Kasumi-1 (cell line): ENCODE data around the gene C11orf86.
"Not testable (repeated sequence)": the region's sequence is repeated elsewhere in the genome, so short reads cannot be mapped to it uniquely, and the experiment has no call there.

ENCODE experiments used
- DNase-seq, 2 experiments: peaks; one replicate each; lab custom pipeline; 2025; lab: John Stamatoyannopoulos, UW

C11orf86 gene

DNA sequence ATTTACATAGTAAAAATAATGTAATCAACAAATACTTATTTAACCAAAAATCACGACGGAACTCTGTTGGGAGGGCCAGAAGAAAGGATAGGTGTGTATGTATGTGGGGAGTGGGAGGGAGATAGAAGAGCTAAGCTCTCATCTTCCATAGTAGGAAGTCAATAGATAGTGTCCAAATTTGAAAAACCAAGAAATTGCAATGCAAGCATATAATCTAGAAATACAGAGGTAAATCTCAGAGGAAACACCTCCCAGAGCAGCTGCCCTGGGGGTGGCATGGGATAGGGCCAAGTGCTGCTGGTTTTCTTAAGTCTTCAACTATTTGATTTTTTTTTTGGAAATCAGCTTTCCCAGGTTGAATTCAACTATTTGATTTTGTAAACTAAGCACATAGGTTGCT is 16.9 kb downstream of the C11orf86 start:
- no peak for DNase-seq

DNA sequence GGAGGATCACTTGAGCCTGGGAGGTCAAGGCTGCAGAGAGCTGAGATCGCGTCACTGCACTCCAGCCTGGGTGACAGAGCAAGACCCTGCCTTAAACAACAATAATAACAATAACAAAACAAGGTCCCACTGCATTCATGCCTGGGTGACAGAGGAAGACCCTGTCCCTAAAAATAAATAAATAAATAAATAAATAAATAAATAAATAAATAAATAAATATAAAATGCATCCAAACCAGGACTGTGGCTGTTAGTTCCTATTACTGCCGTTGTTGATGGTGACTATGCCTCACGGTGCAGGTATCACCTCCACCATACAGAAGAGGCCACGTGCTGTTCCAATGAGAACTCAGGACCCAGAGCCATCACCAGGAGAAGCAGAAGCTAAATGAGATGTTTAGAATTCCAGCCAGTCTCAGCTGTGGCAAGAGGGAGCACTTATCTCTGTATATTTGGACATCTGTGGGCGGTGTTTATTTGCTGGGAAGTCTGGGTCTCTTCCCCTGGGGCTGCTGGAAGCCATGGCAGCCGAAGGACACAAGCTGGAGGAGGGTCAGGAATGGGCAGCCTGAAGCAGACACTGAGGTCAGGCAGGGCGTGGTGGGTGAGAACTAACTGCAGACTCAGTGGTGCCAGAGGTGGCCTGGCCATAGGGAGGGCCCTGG is 21.6 kb downstream of the C11orf86 start:
- no peak for DNase-seq

GRCh38 chr11:66999555-66999954 is 24.5 kb downstream of the C11orf86 start:
- DNase-seq, result no peak

- DNase-seq, result no peak
Observed at GRCh38 chr11:67001332-67001731, 26.2 kb downstream of the C11orf86 start.

DNA sequence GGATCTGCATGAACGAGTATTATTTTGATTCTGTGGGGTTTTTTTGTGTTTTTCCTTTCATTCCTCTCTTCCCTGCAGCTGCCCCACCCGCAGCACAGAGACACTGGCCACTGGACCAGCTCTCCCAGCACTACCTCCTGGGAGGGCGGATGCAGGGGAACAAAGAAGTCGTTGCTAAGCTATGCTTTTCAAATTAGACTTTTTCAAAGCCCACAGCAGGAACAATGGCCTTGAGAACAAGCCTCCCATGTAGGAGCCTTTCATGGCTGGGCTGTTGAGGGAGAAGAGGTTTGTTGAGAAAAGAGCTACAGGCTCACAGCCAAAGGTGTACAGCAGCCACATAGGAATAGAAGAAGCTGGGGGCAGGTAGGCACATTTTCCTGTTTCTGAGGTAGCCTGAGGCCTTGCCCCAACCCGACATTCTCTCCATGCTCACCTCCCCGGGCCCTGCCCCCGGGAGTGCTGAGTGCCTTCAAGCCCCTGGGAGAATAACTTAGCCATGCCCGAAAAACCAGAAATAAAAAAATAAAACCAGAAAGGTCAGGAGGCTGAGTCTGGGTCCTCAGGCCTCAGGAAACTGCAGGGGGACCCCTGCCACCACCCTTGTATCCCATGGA is 27.3 kb downstream of the C11orf86 start:
- no peak for DNase-seq

GRCh38 chr11:67002921-67003411 is 27.9 kb downstream of the C11orf86 start:
- DNase-seq, result no peak

GRCh38 chr11:67005200-67005599 is 30.1 kb downstream of the C11orf86 start:
- DNase-seq, result not testable (repeated sequence)

DNA sequence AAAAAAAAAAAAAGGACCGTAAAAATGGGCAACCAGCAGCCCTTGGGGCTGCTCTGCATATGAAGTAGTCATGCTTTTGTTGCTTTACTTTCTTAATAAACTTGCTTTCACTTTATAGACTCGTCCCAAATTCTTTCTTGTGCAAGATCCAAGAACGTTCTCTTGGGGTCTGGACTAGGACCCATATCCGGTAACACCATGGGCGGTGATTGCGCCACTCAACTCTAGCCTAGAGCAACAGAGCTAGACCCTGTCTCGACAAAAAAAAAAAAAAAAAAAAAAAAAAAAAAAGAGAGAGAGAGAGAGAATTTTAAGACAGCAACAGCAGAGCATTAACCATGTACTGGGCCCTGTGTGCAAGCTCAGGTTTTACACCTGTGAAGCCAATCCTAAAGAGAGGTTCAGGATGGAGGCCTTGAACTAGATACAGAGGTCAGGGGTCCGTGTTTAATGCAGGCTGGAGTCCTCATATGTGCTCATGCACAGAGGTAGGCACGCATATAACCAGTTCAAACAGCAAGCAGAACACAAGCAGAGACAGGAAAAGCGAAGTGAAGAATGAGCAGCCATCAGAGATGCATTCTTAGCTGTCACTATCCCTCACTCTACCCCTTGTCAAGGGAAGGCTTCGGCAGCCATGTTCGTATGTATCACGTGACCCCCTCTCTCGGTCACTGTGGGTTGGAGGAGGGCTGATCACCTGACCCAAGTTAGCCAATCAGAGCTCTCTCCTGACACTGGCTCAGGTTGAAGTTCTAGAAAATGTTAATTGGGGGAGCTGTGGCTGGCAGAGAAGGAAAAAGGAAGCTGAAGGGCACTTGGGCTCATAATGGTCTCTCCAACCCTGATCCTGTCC is 31.2 kb downstream of the C11orf86 start:
- DNase-seq, result no peak

DNA sequence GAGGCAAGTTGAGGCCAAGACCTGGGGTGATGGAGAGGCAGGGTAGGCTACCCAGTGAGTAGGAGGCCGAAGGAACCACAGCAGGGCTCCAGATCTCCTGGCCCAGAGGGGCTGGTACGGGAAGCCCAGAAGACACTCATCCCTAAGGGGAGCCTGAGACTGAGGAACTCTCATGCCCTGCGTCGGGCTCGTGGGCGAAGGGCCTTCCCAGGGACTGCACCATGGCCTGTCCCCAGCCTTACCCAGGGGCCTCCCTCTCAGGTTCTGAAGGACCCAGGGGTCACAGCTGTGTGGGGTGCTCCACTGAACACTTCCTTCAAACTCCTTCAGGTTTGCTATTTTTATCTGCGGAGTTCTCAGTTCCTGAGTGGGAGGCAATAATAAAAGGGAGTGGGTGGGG is 32.0 kb downstream of the C11orf86 start:
- DNase-seq, result no peak

GRCh38 chr11:67010296-67010905 is 35.3 kb downstream of the C11orf86 start:
- DNase-seq, result no peak

GRCh38 chr11:67013511-67014045 is 38.5 kb downstream of the C11orf86 start:
- DNase-seq, result no peak

DNA sequence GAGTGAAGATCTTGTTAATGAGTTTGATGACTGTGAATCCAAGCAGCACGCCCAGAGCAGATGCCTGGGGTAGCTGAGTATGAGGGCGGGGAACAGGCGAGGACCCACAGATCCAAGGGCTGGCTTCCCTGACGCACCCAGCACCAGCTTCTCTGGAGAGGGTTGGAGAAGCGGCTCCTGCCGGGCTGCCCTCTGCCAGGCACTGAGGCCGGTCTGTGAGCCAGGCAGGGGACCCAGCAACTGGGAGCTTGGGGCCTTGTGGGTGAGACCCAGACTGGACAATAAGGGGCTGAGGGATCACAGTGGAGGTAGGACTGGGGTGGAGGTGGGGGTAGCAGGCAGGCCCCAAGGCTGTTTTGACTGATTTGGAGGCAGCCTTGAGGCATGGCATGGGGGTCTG is 39.2 kb downstream of the C11orf86 start:
- no peak for DNase-seq

- no peak for DNase-seq
Observed at GRCh38 chr11:67015048-67015447, 39.9 kb downstream of the C11orf86 start.

DNA sequence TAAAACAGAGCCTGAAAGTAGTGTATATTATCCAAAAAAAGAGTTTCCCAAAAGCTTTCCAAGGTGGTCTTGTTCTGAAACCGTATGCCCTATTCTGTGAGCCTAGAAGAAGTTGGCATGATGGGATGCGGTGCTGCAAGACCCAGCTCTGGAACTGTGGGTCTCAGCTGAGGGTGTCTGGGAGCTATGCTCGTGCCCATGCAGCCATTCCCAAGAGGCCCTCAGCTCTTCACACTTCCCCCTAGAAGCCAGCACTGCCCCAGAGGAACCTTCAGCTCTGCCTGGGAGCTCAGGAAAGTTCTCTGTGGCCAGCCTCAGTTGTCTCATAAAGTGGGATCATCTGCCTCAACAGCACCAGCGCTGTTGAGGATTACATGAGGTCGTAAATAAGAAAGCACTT is 41.4 kb downstream of the C11orf86 start:
- no peak for DNase-seq

DNA sequence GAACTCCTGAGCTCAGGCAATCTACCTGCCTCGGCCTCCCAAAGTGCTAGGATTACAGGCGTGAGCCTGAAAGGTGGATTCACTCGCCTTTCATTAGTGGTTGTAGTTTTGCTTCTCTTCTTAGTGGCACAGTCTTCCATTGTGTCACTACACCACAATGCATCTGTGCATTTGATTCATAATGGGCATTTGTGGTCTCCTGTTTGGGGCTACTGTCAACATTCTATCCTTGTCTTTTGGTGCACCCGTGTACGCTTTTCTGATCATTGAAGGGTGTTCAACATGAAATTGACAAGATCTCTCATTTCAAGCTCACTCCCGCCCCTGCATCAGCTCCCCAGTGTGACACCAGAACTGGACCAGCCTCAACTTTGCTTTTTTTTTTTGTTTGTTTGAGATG is 45.8 kb downstream of the C11orf86 start:
- DNase-seq, result no peak

DNA sequence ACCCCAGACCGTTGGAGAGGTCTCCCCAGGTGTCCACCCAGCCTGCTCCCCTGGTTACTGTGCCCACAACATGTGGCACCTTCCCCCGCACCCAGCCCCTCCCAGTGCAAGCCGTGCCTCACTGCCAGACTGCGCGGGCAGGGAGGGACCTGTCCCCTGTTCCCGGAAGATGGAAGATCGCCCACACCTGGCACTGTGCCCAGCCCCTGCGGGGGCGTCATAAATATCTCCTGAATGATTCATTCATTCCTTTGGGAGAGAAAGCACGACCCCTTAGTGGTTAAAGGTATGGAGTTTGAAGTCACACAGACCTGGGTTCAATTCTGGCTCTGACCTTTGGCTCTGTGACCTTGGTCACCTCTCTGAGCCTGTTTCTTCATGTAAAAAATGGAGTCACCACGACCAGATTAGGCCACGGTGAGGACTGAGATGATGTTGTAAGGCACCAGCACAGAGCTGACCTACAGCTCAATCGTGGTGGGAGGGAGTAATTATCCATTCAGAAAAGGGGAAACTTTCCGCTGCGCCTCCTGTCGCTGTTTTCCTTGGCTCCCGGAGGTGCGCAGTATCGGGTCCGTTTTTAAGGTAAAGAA is 47.3 kb downstream of the C11orf86 start:
- no peak for DNase-seq

DNA sequence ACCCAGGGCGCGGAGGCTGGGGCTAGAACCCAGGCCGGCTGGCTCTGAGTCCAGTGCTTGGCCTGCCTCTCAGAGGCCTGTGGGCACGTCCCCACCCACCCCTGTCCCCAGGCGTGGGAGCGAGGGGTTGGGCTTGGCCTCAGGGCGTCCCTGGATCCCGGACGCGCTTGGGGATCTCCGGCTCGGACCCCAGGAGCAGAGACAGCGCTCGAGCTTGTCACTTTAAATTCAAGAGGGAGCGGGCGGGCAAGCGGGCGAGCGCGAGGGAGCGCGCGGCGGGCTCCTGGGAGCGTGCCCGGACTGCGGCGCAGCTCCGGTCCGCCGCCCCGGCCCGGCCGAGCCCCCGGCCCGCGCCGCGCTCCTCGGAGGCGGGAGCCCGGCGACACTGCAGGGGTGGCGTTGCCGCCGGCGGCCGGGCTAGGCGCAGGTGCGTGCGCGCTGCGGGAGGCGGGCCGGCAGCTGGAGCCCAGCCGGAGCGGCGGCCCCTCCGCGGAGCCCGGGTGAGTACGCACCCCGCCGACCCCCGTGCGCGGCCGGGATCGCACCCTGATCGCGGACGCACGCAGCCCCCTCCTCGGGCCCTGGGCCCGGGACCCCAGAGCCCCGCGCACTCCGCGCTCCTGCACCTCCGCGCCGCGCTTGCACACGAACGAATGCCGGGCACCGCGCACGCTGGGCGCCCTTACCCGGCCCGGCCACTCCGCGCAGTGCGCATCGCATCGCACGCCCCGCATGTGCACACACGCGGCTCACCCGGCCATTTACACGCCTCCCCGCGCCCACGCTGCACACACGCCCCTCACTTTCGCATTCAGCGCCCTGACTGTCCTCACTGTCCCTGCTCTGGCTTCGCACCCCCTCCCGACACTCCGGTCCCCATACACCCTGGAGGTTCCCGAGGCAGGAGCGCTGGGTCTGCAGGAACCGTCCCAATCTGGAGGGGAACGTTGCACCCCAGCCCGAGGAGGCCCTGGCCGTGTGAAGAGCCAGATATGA is 48.2 kb downstream of the C11orf86 start, which contains the start of gene SYT12:
Gene SYT12, plus strand, starts transcription at position 174 of the 996 bp plus-strand sequence. CDS start 7,011 bp downstream, outside the sequence.
- DNase-seq, result no peak

GRCh38 chr11:67023957-67024353 is 48.9 kb downstream of the C11orf86 start:
- no peak for DNase-seq

GRCh38 chr11:67024410-67024809 is 49.3 kb downstream of the C11orf86 start:
- DNase-seq, result no peak

DNA sequence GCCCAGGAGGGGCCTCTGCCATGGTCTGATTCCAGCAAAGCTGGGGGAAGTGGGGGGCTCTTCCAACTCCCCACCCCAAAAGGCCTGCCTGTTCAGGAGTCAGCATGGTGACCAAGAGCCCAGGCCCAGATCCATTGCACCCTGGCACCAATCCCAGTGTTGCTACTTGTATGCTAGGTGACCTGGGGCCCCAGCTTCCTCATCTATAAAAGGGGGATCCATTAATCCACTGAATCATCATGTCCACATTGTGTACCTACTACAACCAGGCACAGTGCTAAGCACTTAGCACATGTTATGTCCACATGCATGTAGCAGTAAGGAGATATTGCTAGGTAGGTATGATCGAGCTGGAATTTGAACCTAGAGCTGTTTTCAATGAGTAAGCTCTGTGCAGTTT is 49.9 kb downstream of the C11orf86 start:
- DNase-seq, result no peak
